Measurements from ENCODE around the gene MYO1F.

DNA sequence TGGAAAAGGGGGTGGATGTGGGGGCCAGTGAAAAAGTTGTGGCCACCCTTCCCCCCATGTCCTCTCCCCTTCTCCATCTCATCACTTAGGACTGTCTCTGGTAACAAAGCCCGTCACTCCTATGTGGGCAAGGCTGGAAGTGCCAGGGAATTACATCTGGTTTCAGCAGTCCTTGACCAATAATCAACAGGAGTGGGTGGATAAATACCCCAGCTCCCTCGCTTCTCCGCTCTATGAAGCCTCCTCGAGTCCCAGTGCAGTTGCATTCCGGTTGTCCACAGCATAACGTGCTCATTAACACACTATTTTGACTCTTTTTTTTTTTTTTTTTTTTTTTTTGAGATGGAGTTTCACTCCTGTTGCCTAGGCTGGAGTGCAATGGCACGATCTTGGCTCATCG lies 31.5 kb downstream of the MYO1F start:
- TF ChIP-seq ZNF384 (IDR thresholded peaks at IDR 0.05) = no peak
- no peak for TF ChIP-seq BHLHE40 (IDR thresholded peaks at IDR 0.05; ENCODE audit: borderline replicate concordance)
- no peak for TF ChIP-seq HDGF (IDR thresholded peaks at IDR 0.05; ENCODE audit: borderline replicate concordance)
- no peak for TF ChIP-seq CTBP1 (IDR thresholded peaks at IDR 0.05; ENCODE audit: borderline replicate concordance)
- no peak for TF ChIP-seq FOXK2 (IDR thresholded peaks at IDR 0.05)

Data from HEK293T (cell line).